Ectodermal cell (in vitro differentiated cells): ENCODE results near the gene HIBCH.
"Not testable (repeated sequence)": the region's sequence is repeated elsewhere in the genome, so short reads cannot be mapped to it uniquely, and the experiment has no call there.

Experiments used
- H3K27ac ChIP-seq: 2 replicates; pipeline ENCODE4 v1.7.0; 2013; ENCODE audit warnings: mild to moderate bottlenecking, low read depth, low read length; ENCODE audit not compliant: insufficient read depth, poor library complexity, severe bottlenecking
- H3K27me3 ChIP-seq: 2 replicates; pipeline ENCODE4 v1.7.0; 2013; ENCODE audit warnings: mild to moderate bottlenecking, low read length; ENCODE audit not compliant: insufficient read depth, control insufficient read depth, poor library complexity, severe bottlenecking
- H3K36me3 ChIP-seq: one replicate; pipeline ENCODE4 v1.7.0; 2013; ENCODE audit warnings: low read length; ENCODE audit not compliant: control insufficient read depth, insufficient read depth
- H3K4me1 ChIP-seq: one replicate; pipeline ENCODE4 v1.7.0; 2013; ENCODE audit warnings: low read length; ENCODE audit not compliant: control insufficient read depth, insufficient read depth
- H3K4me3 ChIP-seq: 2 replicates; pipeline ENCODE4 v1.7.0; 2013; ENCODE audit warnings: low read depth, low read length, control low read depth; ENCODE audit not compliant: insufficient read depth
- H3K9me3 ChIP-seq: 2 replicates; pipeline ENCODE4 v1.7.0; 2013; ENCODE audit warnings: mild to moderate bottlenecking, low read length, moderate library complexity; ENCODE audit not compliant: control insufficient read depth
- WGBS, 2 experiments: methylation state at CpG; one replicate each; pipeline ENCODE4 v1.1.7; 2013; ENCODE audit warnings: missing lambda C conversion rate in 2 of 2; 5-methylcytosine and 5-hydroxymethylcytosine counted together

Gene HIBCH

DNA sequence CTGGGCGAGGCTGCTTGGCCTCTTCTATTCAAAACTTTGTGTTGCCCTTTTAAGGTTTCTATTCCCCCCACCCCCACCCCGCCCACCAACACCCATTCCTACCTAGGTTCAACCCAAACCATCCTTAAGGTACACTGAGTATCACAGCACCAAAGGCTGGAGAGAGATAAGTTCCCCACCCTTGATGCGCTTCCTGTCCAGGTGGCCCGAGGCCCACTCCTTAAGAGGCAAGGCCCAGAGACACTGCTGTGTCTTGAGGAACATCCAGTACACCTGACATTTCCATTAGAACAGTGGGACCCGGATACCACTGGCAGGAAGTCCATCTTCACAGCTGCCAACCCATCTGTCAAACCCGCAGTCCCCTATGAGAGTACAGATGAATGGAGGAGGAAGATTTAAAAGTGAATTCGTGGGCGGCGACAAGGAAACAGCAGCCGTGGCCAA, 23.5 kb upstream of the HIBCH start:
- WGBS, 2 experiments, result 48 to 55% methylated on average over 10 of the region's 10 CpGs
- H3K9me3 ChIP-seq, result no peaks in the 10 kb centered on the region
- H3K27ac ChIP-seq, result no peak overlapping the region
- peaks cover 31% of the 10 kb centered on the region for H3K27me3 ChIP-seq
- H3K36me3 ChIP-seq, result no peaks in the 10 kb centered on the region
- no peaks in the 10 kb centered on the region for H3K4me1 ChIP-seq
- peak overlapping the region; percentile 41 for H3K4me3 ChIP-seq

DNA sequence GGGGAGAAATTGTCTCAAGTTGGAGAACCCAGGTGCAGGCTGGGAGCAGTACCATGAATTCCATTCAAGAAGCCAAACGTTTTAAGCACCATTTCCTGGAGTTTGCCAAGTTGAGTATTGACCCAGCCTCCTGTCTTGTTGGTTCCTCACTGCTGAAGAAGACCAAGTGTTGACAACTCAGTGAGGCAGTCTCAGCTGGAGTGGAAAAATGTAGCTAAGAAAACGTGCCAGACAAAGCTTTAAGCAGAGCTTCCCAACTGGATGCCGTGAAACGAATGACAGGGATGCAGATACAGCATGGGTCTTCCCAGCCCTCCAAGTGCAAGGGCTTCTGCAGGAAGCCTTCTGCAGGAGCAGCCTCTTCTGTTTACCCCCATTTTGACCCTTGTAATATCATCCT, 23.0 kb upstream of the HIBCH start:
- Histone ChIP-seq H3K9me3 (no peaks in the 10 kb centered on the region), H3K36me3 (no peaks in the 10 kb centered on the region), H3K27me3 (peaks cover 31% of the 10 kb centered on the region), H3K4me1 (no peaks in the 10 kb centered on the region), H3K27ac (no peak overlapping the region), H3K4me3 (no peak overlapping the region)
- WGBS, 2 experiments, result 64 to 66% methylated on average over 4 of the region's 4 CpGs

DNA sequence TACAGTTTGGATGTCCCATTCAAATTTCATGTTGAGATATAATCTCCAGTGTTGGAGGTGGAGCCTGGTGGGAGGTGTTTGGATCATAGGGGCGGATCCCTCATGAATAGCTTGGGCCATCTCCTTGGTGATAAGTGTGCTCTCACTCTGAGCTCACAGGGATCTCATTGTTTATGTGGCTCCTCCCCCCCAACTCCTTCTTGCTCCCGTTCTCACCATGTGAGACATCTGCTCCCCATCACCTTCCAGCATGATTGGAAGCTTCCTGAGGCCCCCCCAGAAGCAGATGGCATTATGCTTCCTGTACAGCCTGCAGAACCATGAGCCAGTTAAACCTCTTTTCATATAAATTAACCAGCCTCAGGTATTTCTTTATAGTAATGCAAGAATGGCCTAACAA, 20.7 kb upstream of the HIBCH start:
- H3K27ac ChIP-seq, result no peak overlapping the region
- no peaks in the 10 kb centered on the region for H3K9me3 ChIP-seq
- H3K36me3 ChIP-seq, result no peaks in the 10 kb centered on the region
- no peak overlapping the region for H3K4me3 ChIP-seq
- peaks cover 31% of the 10 kb centered on the region for H3K27me3 ChIP-seq
- H3K4me1 ChIP-seq, result no peaks in the 10 kb centered on the region
- 30 to 38% methylated on average over 2 of the region's 2 CpGs for WGBS, 2 experiments

DNA sequence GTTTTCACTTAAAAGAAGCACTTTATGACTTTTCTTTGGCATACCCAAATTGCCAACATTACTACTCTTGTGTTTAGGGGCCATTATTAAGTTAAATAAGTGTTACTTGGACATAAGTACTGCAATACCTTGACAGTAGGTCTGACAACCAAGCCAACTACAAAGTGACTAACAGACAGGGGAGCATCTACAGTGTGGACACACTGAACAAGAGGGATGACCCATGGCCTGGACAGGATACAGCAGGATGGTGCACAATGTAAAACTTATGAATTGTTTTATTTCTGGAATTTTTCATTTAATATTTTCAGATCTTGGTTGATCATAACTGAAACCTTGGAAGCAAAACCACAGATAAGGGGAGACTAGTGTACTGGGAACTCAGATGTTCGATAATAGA, 19.8 kb upstream of the HIBCH start:
- 100% methylated on average over 1 of the region's 1 CpG; no CpG with 5 or more reads in 1 of the 2 experiments for WGBS, 2 experiments
- Histone ChIP-seq H3K27me3 (peaks cover 21% of the 10 kb centered on the region), H3K27ac (no peak overlapping the region), H3K4me3 (no peak overlapping the region), H3K9me3 (no peaks in the 10 kb centered on the region), H3K4me1 (no peaks in the 10 kb centered on the region), H3K36me3 (no peaks in the 10 kb centered on the region)

DNA sequence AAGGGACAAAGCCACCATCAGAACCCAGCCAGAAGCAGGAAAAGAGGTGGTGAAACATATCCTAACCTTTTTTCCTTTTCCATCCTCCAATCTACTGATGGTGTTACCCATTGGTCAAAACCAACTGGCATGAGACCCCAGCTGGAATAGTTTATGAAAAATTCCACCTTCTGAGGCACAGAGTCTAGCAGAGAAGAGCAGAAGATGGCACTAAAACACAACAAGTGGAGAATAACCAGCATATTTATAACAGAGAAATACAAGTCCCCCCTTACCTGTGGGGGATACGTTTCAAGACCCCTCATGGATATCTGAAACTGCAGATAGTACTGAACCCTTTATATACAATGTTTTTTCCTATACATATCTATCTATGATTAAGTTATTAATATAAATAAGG, 18.8 kb upstream of the HIBCH start:
- no peaks in the 10 kb centered on the region for H3K4me1 ChIP-seq
- no peaks in the 10 kb centered on the region for H3K36me3 ChIP-seq
- WGBS, 2 experiments, result 91% methylated on average over 1 of the region's 1 CpG; no CpG with 5 or more reads in 1 of the 2 experiments
- H3K27me3 ChIP-seq, result peaks cover 12% of the 10 kb centered on the region
- no peak overlapping the region for H3K27ac ChIP-seq
- no peak overlapping the region for H3K4me3 ChIP-seq
- H3K9me3 ChIP-seq, result no peaks in the 10 kb centered on the region

DNA sequence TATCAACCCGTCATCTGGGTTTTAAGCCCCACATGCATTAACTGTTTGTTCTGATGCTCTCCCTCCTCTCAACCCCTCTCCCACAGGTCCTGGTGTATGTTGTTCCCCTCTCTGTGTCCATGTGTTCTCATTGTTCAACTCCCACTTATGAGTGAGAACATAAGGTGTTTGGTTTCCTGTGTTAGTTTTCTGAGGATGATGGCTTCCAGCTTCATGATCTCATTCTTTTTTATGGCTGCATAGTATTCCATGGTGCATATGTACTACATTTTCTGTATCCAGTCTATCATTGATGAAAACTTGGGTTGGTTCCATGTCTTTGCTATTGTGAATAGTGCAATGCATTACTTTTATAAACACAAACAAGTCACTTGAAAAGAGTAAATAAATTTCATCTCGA, 16.8 kb upstream of the HIBCH start:
- Histone ChIP-seq H3K36me3 (no peaks in the 10 kb centered on the region), H3K9me3 (no peaks in the 10 kb centered on the region), H3K27me3 (no peaks in the 10 kb centered on the region), H3K27ac (no peak overlapping the region), H3K4me3 (no peak overlapping the region), H3K4me1 (no peaks in the 10 kb centered on the region)
- 79 to 100% methylated on average over 1 of the region's 2 CpGs for WGBS, 2 experiments

DNA sequence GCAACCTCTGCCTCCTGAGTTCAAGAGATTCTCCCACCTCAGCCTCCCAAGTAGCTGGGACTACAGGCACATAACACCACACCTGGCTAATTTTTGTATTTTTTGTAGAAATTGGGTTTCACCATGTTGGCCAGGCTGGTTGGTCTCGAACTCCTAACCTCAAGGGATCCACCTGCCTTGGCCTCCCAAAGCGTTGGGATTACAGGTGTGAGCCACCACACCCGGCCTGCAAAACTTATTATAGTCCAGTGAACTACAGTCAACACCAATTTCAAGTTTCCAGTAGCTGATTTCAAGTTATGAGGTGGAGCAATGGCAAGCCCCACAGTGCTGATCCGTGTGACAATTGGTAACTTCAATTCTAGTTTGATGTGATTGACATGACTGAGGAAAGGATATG, 16.0 kb upstream of the HIBCH start:
- 86 to 88% methylated on average over 4 of the region's 4 CpGs for WGBS, 2 experiments

DNA sequence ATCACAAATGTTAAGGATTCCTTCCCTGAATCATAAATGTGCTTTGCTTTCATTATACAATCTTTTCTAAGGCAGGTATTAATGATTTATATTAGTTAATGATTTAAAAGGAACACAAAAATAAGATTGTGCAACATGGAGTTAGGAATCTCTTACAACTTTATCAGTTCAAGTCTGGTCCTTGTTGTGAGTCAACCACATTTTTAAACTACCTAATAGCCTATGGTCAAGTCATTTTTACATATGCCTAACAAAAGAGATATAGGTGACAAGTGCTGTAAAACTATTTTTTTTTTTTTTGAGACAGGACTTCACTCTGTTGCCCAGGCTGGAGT, 15.6 kb upstream of the HIBCH start:
- Histone ChIP-seq H3K27ac (no peak overlapping the region), H3K9me3 (no peaks in the 10 kb centered on the region), H3K27me3 (no peaks in the 10 kb centered on the region), H3K4me1 (no peaks in the 10 kb centered on the region), H3K36me3 (no peaks in the 10 kb centered on the region), H3K4me3 (no peak overlapping the region)

More for the DNA sequence above, 16.0 kb upstream of the HIBCH start:
- not testable (repeated sequence) for H3K4me3 ChIP-seq, H3K4me1 ChIP-seq, H3K27ac ChIP-seq, H3K36me3 ChIP-seq, H3K9me3 ChIP-seq, H3K27me3 ChIP-seq

DNA sequence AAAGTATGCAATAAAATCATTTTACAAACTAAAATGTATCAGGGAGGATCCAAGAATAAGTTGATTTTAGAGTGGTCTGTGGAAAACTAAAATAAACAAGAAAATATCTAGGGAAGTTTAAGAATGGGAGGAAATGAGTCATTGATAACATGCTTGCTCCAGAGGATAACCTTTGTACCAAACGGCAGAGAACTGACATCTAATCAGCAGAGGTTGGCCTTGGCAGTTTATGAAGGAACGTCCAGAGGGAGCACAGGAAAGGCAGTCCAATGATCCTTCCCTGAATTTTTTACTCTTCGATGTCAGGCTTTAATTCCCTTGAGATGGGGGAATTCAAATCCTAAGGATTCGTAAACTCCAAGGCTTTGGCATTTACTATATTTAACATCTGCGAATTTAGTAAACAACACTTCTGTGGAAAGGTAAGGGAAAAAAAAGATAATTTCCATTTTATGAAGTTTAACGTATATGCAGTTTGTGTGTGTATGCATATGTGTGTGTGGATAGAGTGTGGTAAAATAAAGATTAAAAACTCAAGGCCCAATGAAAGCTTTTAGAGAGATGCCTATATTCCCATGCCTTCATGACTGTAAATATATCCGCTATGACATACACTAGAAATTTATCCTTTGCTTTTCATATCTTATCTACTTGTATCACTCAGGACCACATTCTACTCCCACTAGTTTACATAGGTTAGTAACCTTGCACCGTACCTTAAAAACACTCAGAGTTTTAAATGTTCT, 15.0 kb upstream of the HIBCH start:
- no peak overlapping the region for H3K4me3 ChIP-seq
- H3K4me1 ChIP-seq, result no peaks in the 10 kb centered on the region
- H3K27ac ChIP-seq, result no peak overlapping the region
- no peaks in the 10 kb centered on the region for H3K36me3 ChIP-seq
- H3K27me3 ChIP-seq, result no peaks in the 10 kb centered on the region
- no peaks in the 10 kb centered on the region for H3K9me3 ChIP-seq
- WGBS, 2 experiments, result 84 to 91% methylated on average over 6 to 8 of the region's 8 CpGs

DNA sequence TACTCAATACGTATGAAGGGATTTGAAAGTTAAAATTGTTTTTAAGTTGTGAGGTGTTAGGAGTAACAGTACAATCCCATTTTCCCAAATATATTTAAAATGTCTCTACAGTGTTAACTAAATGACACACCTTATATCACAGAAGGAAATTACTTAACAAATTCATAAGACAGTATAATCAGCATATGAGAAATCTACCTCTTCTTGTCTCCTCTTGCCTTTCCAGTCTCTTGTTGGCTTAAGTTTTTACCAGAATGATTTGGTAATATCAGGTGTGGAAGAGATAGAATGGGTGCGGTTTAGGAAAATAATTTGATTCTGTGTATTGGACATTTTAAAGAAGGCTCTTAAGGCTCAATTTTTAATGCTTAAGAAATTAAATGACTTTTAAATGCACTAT, 14.3 kb upstream of the HIBCH start:
- WGBS, 2 experiments, result 90 to 100% methylated on average over 1 of the region's 2 CpGs
- no peaks in the 10 kb centered on the region for H3K9me3 ChIP-seq
- no peak overlapping the region for H3K4me3 ChIP-seq
- H3K27me3 ChIP-seq, result no peaks in the 10 kb centered on the region
- no peaks in the 10 kb centered on the region for H3K36me3 ChIP-seq
- H3K27ac ChIP-seq, result no peak overlapping the region
- H3K4me1 ChIP-seq, result no peaks in the 10 kb centered on the region

DNA sequence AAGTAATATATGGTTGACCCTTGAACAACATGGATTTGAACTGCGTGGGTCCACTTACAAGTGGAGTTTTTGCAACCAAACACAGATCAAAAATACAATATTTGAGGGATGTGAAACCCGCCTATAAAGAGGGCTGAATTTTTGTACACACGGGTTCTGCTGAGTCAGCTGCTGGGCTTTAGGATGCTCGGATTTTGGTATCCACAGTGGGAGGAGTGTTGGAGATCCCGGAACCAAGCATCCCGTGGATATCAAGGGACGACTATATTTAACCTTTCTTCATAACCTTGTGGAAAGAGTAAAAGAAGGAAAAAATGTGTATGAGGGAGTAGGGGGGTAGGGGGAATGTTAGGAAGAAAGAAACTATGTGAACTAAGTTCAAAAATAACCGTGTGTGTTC, 13.8 kb upstream of the HIBCH start:
- Histone ChIP-seq H3K9me3 (no peaks in the 10 kb centered on the region), H3K4me1 (no peaks in the 10 kb centered on the region), H3K27me3 (no peaks in the 10 kb centered on the region), H3K27ac (no peak overlapping the region), H3K36me3 (no peaks in the 10 kb centered on the region), H3K4me3 (no peak overlapping the region)
- WGBS, 2 experiments, result 92 to 93% methylated on average over 8 of the region's 8 CpGs
